GM21515 (cell line): ENCODE data around the gene KNSTRN.
A peak's percentile ranks its signal among the peaks of the same experiment; 100 is the strongest.

ENCODE experiments used
- ATAC-seq: cut with Tn5 transposase; IDR thresholded peaks from one replicate; pipeline ENCODE4 v1.9.1; 2021; ENCODE audit not compliant: unreplicated experiment

Gene KNSTRN

DNA sequence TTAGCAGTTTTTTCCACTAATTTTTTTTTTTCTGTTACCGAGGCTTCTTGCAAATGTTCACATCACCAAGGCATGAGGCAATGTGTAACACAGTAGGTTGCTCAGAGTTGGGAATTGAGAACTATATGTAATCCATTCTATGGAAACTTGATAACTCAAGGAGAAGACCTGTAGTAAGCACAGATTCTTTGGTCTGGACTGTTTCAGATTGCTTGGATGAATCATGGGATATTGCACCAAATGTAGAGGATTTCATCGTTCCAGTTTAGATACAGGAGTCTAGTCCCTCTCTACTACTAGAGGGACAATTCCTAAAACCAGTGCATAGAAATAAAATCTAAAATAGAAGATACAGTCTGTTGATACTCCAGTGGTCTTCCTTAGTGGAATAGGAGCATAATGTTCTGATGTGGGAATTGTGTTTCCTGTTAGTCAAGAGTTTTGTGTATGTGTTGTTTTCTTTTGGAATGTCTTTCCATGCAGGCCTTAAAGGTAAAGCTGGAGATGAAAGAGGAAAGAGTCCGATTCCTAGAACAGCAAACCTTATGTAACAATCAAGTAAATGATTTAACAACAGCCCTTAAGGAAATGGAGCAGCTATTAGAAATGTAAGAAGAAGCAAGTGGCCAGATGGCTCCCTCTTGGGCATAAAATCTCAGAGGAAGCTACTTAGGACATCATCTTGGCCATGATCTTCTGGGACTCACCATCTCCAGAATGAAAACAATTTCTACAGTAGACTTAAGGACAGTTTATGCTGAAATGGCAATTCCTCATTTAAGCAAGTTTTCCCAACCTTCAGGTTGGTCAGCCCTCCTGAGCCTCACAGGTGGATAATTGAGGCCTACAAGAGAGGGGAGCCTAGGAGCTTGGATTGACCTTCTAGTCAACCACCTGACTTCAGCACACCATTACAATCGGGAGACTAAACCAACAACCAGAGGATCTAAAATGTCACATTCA, 10.7 kb downstream of the KNSTRN start:
- ATAC-seq = no peak

- ATAC-seq = no peak
These were observed 15.3 kb downstream of the KNSTRN start for GRCh38 chr15:40397688-40398412.

DNA sequence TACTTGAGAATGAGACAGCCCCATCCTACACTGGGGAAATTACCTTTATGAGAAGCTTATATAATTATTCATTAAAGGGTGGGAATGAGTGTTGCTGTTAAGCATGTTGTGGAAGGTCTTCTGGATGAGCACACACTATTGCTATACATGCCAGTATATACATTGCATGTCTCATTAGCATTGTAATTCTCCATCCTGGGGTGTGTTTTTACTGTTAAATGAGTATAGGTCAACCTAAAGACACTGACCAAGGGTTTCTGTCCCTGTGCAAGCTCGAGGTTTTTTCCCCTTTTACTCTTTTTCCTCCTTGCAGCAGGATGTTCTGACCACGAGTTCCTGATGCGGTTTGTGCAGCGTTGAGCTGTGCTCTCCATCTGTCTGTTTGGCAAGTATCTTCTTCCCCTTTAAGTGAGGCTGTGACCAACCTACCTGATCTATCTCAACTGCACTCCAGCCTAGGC, 15.9 kb downstream of the KNSTRN start:
- ATAC-seq = peak; percentile 82

- no peak for ATAC-seq
These were observed 16.8 kb downstream of the KNSTRN start for GRCh38 chr15:40399370-40399769.

DNA sequence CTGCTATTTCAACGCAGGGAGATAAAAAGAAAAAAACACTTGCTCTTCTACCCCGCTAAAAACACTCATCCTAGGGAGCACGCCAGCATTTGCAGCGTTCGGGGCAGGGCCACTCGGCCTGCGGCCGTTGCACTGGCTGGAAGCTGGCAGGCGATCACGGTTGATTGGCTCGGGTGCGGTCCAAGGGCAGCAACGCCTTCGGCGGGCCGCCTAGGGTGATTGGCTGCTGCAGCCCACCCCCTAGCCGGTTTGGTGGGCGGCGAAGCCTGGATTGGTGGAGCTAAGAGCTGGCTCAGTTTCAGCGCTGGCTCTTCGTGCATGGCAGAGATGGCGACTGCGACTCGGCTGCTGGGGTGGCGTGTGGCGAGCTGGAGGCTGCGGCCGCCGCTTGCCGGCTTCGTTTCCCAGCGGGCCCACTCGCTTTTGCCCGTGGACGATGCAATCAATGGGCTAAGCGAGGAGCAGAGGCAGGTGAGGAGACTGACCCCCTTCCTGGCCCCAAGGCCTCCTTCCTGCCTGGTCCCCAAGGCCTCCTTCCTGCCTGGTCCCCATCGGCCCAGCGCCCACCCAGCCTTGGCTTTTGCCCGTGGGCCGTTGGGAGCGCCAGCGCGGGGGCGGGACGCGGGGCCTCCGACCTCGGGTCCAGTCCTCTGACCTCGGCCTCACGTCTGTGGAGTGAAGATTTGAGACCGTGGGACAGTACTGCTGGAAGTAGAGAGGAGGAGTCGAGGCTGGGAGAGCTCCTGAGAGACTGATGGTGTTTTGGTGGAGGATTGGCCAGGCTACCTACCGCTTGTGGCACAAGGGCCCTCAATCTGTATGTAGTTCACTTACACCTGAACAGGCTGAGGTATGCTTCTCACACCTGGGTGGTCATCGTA, 23.2 kb downstream of the KNSTRN start, which contains the start of gene IVD:
Gene IVD, plus strand, starts transcription at position 295 of the 881 bp plus-strand sequence. Its CDS starts 33 bp downstream, at position 328.
- ATAC-seq = peak; percentile 78

GRCh38 chr15:40407330-40407990, 24.9 kb downstream of the KNSTRN start:
- ATAC-seq = peak; percentile 58

GRCh38 chr15:40409366-40409765, 26.8 kb downstream of the KNSTRN start:
- no peak for ATAC-seq

- no peak for ATAC-seq
These were observed 28.0 kb downstream of the KNSTRN start for GRCh38 chr15:40410476-40410875.

GRCh38 chr15:40412095-40412759, 29.7 kb downstream of the KNSTRN start:
- no peak for ATAC-seq

GRCh38 chr15:40413036-40413435, 30.5 kb downstream of the KNSTRN start:
- ATAC-seq = no peak

DNA sequence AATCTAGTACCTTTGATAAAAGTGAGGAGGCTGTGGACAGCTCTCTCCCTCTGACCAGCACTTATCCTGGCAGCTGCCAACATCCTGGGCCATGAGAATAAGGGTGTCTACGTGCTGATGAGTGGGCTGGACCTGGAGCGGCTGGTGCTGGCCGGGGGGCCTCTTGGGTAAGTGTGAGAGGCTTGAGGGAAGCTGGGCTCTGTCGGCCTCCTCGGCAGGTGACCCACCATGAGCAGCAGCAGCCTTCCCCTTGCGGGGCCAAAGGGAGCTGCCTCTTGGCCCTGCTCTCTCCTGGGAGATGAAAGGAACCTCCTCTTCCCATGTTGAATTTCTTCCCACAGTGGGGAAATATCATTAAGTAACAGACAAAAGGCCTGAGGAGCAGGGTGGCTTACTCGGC, 32.3 kb downstream of the KNSTRN start:
- ATAC-seq = no peak

DNA sequence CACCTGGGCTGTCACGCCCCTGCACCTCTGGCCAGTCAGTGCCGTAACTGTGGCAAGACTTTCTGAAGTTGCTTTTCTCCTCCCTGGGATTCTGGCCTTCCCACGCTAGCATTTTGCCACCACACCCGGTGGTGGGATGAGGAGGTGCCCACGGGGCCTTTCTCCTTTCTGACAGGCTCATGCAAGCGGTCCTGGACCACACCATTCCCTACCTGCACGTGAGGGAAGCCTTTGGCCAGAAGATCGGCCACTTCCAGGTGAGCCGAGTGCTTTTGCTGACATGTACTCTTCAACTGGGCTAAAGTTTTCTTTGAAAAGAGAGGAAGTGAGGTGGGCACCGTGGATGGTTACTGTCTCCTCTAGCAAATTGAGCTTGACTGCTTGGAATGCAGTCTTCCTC, 32.7 kb downstream of the KNSTRN start:
- ATAC-seq = no peak

DNA sequence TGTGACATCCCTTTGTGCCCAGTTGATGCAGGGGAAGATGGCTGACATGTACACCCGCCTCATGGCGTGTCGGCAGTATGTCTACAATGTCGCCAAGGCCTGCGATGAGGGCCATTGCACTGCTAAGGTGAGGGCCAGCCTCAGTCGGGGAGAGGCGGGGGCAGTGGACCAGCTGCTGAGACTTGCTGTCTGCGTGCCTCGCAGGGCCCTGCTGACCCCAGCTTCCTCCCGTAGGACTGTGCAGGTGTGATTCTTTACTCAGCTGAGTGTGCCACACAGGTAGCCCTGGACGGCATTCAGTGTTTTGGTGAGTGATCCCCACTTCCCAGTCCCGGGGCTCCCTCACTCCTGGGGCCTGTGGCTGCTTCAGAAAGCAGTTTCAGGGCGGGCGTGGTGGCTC, 33.5 kb downstream of the KNSTRN start:
- ATAC-seq = no peak

DNA sequence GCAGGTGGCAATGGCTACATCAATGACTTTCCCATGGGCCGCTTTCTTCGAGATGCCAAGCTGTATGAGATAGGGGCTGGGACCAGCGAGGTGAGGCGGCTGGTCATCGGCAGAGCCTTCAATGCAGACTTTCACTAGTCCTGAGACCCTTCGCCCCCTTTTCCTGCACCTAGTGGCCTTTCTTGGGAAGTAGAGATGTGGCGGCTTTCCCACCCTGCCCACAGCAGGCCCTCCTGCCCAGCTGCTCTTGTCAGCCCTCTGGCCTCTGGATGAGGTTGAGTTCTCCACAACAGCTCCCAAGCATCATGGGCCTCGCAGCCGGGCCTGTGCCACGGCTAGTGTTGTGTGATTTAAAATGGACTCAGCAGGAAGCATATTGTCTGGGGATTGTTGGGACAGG, 35.6 kb downstream of the KNSTRN start:
- ATAC-seq = no peak

DNA sequence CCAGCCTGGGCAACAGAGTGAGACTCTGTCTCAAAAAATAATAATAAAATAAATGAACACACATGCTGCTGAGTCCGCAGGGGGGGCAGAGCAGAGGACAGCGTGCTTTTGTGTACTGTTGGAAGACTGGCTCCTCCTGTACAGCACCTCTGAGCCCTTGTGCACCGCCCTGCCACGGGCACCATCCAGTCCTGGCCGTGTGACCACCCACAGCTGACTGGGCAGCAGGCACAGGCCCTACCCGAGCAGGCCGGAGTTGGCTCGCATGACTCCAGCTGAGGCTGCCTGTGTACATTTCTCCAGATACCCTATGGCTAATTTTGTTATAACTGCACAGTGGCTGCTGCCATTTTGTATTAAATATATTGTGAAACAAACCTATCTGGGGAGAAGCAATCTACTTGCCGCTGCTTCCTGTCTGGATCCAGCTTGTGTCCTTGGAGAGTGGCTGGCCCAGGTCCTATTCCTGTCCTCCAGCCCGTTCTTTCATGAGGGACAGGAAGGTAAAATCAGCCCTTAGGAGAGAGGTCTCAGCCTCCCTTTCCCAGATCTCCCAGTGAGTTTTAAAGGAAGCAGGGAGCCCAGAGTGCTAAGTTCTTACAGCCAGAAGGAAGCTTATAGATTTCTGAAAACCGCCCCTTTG, 37.7 kb downstream of the KNSTRN start:
- no peak for ATAC-seq

GRCh38 chr15:40420793-40421192, 38.3 kb downstream of the KNSTRN start:
- no peak for ATAC-seq

GRCh38 chr15:40421246-40422157, 39.0 kb downstream of the KNSTRN start:
- peak; percentile 79 for ATAC-seq

DNA sequence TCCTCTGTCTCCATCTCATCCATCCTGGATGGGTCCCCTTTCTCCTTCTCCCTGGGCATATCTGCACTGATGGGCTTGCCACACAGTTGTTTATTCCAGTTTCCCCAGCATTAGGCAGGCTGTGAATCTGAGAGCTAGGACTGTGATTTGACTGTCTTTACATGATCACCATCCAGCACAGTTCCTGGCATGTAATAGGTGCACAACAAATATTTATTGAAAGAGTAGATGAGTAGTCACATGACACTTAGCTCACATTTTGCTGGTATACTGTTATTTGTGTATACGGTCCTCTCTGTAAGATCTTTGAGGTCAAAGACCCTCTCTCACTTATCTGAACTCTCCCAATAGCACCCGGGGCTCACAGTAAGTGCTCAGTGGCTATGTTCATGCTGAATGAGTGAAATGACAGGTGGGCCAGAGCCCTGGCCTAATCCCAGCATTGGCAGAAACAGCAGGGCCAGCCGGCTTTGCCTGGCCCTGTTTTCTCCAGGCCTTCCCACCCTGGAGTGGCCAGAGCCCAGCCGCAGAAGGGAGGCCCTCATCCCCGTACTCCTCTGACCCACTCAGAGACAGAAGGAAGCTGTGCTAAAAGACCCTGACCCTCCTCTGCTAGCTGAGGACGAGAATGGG, 42.1 kb downstream of the KNSTRN start:
- no peak for ATAC-seq
